A375 (cell line): Measurements from ENCODE around the gene AGMO. TPM values are rescaled to one million over a fixed set of nuclear protein-coding genes. Genes with fewer than 3 reads are reported as not detected.

Source experiments
- total RNA-seq: library from RNA; depleted of rRNA; stranded (reverse); fragments of >200 nt; shearing (Covaris generic); gene quantifications from 2 replicates; pipeline ENCODE4 v1.2.3, GENCODE V29; 2014; rRNA removed

The AGMO gene
- total RNA-seq = 11.5 and 11.9 TPM in 2 replicates

GRCh38 chr7:15561835-15562234 lies at the start of gene AGMO:
Gene AGMO, minus strand, starts transcription at chr7:15562015.

Other genes starting within 250 kb of the AGMO start
- 45.1 and 52.5 TPM in 2 replicates for gene MEOX2, start 124.7 kb upstream of the AGMO start, total RNA-seq